Upper lobe of left lung (tissue), 4 donors: ENCODE results near the gene RAD21L1.

Experiments used
- POLR2A ChIP-seq, 4 donors: fragments of 450-650 bp; IDR thresholded peaks; one replicate each; pipeline ENCODE4 v1.5.1; 2016 to 2017; ENCODE audit warnings: antibody characterized with exemption in 4 of 4, mild to moderate bottlenecking in 2 of 4
- POLR2AphosphoS5 ChIP-seq, 2 donors: sonication (generic); formaldehyde crosslinking; IDR thresholded peaks; one replicate each; pipeline ENCODE4 v1.5.1; 2017; ENCODE audit warnings: antibody characterized with exemption in 2 of 2
- TF ChIP-seq, protein P1 (sequence below), 6 experiments: fragments of 450-650 bp in 4 of 6; fragments of 200-600 bp in 2 of 6; sonication (generic) in 2 of 6; IDR thresholded peaks; one replicate each; pipeline ENCODE4 v1.5.1; 2016 to 2019; ENCODE audit warnings: antibody characterized with exemption in 6 of 6

DNA sequence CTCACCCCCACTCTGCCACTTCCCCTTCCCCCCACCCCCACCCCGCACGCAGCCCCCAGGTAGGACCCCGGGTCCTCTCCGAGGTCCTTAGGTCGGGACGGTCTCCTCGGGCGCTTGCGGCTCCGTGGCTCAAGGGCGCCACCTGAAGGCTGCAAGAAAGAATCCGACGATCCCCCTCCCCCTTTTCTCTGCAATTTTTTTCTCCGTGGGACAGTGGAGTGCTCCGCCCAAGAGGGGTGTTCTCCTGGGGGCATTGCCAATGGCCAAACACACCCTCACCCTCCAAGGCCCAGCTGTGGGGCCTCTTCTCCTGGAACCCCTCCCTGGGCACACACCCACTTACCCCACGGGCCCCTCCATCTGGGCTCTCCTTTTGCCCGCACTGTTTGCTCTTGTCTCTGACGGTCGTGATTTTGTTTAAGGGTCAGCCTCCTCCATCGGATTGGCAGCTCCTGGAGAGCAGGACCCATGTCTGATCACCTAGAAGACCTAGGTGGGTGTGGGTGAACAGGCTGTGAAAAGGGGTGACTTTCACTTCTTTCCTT is 40.0 kb upstream of the RAD21L1 start:
- TF ChIP-seq, protein P1, sequence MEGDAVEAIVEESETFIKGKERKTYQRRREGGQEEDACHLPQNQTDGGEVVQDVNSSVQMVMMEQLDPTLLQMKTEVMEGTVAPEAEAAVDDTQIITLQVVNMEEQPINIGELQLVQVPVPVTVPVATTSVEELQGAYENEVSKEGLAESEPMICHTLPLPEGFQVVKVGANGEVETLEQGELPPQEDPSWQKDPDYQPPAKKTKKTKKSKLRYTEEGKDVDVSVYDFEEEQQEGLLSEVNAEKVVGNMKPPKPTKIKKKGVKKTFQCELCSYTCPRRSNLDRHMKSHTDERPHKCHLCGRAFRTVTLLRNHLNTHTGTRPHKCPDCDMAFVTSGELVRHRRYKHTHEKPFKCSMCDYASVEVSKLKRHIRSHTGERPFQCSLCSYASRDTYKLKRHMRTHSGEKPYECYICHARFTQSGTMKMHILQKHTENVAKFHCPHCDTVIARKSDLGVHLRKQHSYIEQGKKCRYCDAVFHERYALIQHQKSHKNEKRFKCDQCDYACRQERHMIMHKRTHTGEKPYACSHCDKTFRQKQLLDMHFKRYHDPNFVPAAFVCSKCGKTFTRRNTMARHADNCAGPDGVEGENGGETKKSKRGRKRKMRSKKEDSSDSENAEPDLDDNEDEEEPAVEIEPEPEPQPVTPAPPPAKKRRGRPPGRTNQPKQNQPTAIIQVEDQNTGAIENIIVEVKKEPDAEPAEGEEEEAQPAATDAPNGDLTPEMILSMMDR (IDR thresholded peaks at IDR 0.05), result peak in 5 of 6 experiments; percentile 12 to 48 (median 43)
- TF ChIP-seq POLR2A (IDR thresholded peaks at IDR 0.05), result no peak
- TF ChIP-seq POLR2AphosphoS5 (IDR thresholded peaks at IDR 0.05), result no peak
